Naive thymus-derived CD8-positive, alpha-beta T cell (primary cell): ENCODE measurements around the gene NFX1. TPM values are rescaled to one million over a fixed set of nuclear protein-coding genes. Genes with fewer than 3 reads are reported as not detected.
A peak's percentile ranks its signal among the peaks of the same experiment; 100 is the strongest.

Experiments used
- ATAC-seq, 2 donors: fragments of 150-1000 bp; cut with Tn5 transposase in 1 of 2; sonication (Bioruptor Pico), chemical (Tn5 transposase) in 1 of 2; 1 replicate in 1 of 2; 2 replicates in 1 of 2; pipeline ENCODE4 v1.10.0; 2021; ENCODE audit warnings: mild to moderate bottlenecking in 2 of 2, moderate library complexity in 2 of 2
- POLR2A ChIA-PET: fragments of 350-600 bp; sonication (Branson Sonifier 250); formaldehyde crosslinking; loops from one replicate; lab custom pipeline; 2021; ENCODE audit warnings: antibody characterized with exemption; lab: Charles Lee
- DNase-seq, 10 donors: peaks; one replicate each; pipeline versions ENCODE4 v3.0.0 to v3.0.0-alpha.2; 2020 to 2022
- H3K27ac Mint-ChIP-seq, 10 donors: one replicate each; pipeline ENCODE4 v1.8.0; 2020 to 2022; ENCODE audit warnings: mild to moderate bottlenecking in 10 of 10, mixed read lengths in 10 of 10, moderate library complexity in 4 of 10, inconsistent platforms in 1 of 10
- H3K27me3 Mint-ChIP-seq, 5 donors: one replicate each; pipeline ENCODE4 v1.8.0; 2021 to 2022; ENCODE audit warnings: mixed read lengths in 5 of 5
- H3K36me3 Mint-ChIP-seq, 3 donors: one replicate each; pipeline ENCODE4 v1.8.0; 2020 to 2022; ENCODE audit warnings: mixed read lengths in 3 of 3, mild to moderate bottlenecking in 2 of 3, inconsistent platforms in 1 of 3
- H3K4me1 Mint-ChIP-seq, 4 donors: one replicate each; pipeline ENCODE4 v1.8.0; 2021 to 2022; ENCODE audit warnings: mixed read lengths in 4 of 4
- H3K4me3 Mint-ChIP-seq, 10 donors: one replicate each; pipeline ENCODE4 v1.8.0; 2020 to 2022; ENCODE audit warnings: mild to moderate bottlenecking in 10 of 10, mixed read lengths in 10 of 10, moderate library complexity in 6 of 10, inconsistent platforms in 1 of 10
- H3K9me3 Mint-ChIP-seq, 9 donors: one replicate each; pipeline ENCODE4 v1.8.0; 2020 to 2022; ENCODE audit warnings: mixed read lengths in 9 of 9, mild to moderate bottlenecking in 3 of 9, inconsistent platforms in 1 of 9, moderate library complexity in 1 of 9
- polyA plus RNA-seq, 3 donors: library from polyadenylated mRNA; unstranded; fragments of 300-500 nt; fragmentation: Illumina TruSeq; gene quantifications; one replicate each; pipeline ENCODE4 v1.2.3, GENCODE V29; 2021
- total RNA-seq, 8 experiments: library from RNA in 2 of 8; stranded (reverse) in 2 of 8; gene quantifications; one replicate each; pipeline ENCODE4 v1.2.3 and lab custom pipeline; 2021 to 2026

The NFX1 gene
- total and polyA plus RNA-seq, 5 experiments from 2014 or later, result 22.8 to 70.5 (median 42.7) TPM

DNA sequence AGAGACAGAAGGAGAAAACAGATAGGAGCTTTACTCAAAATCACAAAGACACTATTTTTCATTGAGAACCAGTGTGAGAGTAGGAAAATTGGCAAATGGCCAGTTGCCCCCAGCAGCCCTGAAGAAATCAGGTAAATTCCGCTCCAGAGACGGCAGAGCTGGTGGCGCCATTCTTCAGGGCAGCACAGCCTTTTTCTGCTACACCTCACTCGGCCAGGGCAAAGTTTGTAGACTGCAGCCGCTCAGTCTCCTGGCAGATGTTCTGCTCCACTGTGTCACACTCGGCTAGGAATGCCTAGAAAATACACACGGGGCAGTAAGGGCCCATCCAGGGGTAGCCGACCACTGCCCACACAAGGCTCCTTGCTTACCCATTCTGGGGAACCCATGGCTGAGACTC is 35.3 kb upstream of the NFX1 start:
- Mint-ChIP-seq H3K36me3 (peaks cover 5 to 82% (median 26%) of the 10 kb centered on the region in 3 donors), H3K27me3 (no peaks in the 10 kb centered on the region), H3K4me1 (peaks cover 0 to 12% (median 7%) of the 10 kb centered on the region in 4 donors), H3K9me3 (no peaks in the 10 kb centered on the region), H3K27ac (no peak overlapping the region), H3K4me3 (no peak overlapping the region)
- DNase-seq (no peak), ATAC-seq (no peak)
- POLR2A ChIA-PET, result no interaction called here

DNA sequence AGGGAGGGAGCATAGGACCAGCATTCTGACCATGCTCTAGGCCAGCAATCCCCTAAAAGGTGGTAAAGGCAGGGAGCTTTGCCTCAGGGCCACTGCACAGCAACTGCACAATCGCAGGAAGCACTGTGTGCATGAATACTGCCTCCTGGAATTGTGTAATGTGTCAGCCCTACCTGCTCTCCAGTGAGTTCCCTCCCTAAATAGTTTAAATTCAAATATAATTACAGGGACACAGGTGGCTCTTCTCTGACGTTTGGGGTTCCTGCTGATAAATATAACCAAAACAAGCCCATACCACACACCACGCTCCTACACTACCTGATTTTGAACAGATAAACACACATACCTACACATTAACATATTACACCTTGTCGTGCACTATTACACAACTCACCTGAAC is 34.8 kb upstream of the NFX1 start:
- Mint-ChIP-seq H3K27me3 (no peaks in the 10 kb centered on the region), H3K9me3 (no peaks in the 10 kb centered on the region), H3K4me1 (peaks cover 0 to 12% (median 8%) of the 10 kb centered on the region in 4 donors), H3K36me3 (peaks cover 5 to 86% (median 29%) of the 10 kb centered on the region in 3 donors), H3K4me3 (no peak overlapping the region), H3K27ac (no peak overlapping the region)
- POLR2A ChIA-PET, result no interaction called here
- DNase-seq (no peak), ATAC-seq (no peak)

GRCh38 chr9:33256236-33256635 is 34.1 kb upstream of the NFX1 start:
- H3K4me1 Mint-ChIP-seq, result peaks cover 0 to 12% (median 8%) of the 10 kb centered on the region in 4 donors
- POLR2A ChIA-PET, result no interaction called here
- no peak overlapping the region for H3K4me3 Mint-ChIP-seq
- no peak overlapping the region for H3K27ac Mint-ChIP-seq
- H3K36me3 Mint-ChIP-seq, result peaks cover 5 to 90% (median 27%) of the 10 kb centered on the region in 3 donors
- H3K27me3 Mint-ChIP-seq, result no peaks in the 10 kb centered on the region
- ATAC-seq (no peak), DNase-seq (no peak)
- H3K9me3 Mint-ChIP-seq, result no peaks in the 10 kb centered on the region

DNA sequence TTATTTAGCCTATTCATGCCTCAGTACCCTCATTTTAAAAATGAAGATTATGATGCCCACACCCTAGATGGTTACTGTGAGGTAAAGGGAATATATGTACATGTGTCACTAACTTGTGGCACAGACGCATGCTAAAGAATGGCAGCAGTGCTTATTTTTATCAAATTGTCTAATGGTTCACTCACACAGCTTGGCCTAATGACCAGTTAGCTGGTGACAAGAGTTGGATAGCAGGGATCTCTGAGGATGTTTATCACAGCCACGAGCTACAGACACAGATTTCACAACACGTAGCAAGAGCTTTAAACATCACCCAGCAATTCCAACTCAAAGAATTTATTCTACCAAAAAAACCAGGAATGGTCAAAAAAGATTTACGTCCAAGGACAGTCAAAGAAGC is 33.0 kb upstream of the NFX1 start:
- Mint-ChIP-seq H3K4me3 (no peak overlapping the region), H3K4me1 (peaks cover 5 to 12% (median 8%) of the 10 kb centered on the region in 4 donors), H3K9me3 (no peaks in the 10 kb centered on the region), H3K27ac (no peak overlapping the region), H3K36me3 (peaks cover 5 to 95% (median 25%) of the 10 kb centered on the region in 3 donors), H3K27me3 (no peaks in the 10 kb centered on the region)
- POLR2A ChIA-PET, result no interaction called here
- ATAC-seq, result no peak
- no peak for DNase-seq

GRCh38 chr9:33260372-33260771 is 29.9 kb upstream of the NFX1 start:
- Mint-ChIP-seq H3K4me3 (no peak overlapping the region), H3K4me1 (peaks cover 19 to 33% (median 26%) of the 10 kb centered on the region in 4 donors), H3K9me3 (no peaks in the 10 kb centered on the region), H3K27ac (peak overlapping the region in 3 of 10 donors; percentile 11 to 48 (median 16)), H3K27me3 (no peaks in the 10 kb centered on the region), H3K36me3 (peaks cover 5 to 72% (median 23%) of the 10 kb centered on the region in 3 donors)
- POLR2A ChIA-PET, result no interaction called here
- DNase-seq (no peak), ATAC-seq (no peak)

- Mint-ChIP-seq H3K27ac (peak overlapping the region; percentile 87 to 94 (median 92)), H3K9me3 (no peaks in the 10 kb centered on the region), H3K4me1 (peaks cover 35 to 56% (median 51%) of the 10 kb centered on the region in 4 donors), H3K27me3 (no peaks in the 10 kb centered on the region), H3K36me3 (peaks cover 0 to 67% (median 13%) of the 10 kb centered on the region in 3 donors), H3K4me3 (peak overlapping the region; percentile 86 to 99 (median 92))
- POLR2A ChIA-PET, result interaction anchor here (0.8 to 3.4 kb wide), 5 partner anchors 17 to 239 kb away, joined by 3 to 44 read pairs (median 4); partner anchors contain the start of genes DNAJA1 and NFX1
- DNase-seq (peak in 1 of 10 donors; percentile 22), ATAC-seq (no peak)
Measured at GRCh38 chr9:33263131-33264002, 26.9 kb upstream of the NFX1 start.

GRCh38 chr9:33264003-33264472 is 26.3 kb upstream of the NFX1 start:
- peaks cover 31 to 50% (median 48%) of the 10 kb centered on the region in 4 donors for H3K4me1 Mint-ChIP-seq
- ATAC-seq, result peak; percentile 0 to 11
- no peaks in the 10 kb centered on the region for H3K9me3 Mint-ChIP-seq
- POLR2A ChIA-PET, result interaction anchor here (1.2 to 3.4 kb wide), 7 partner anchors 18 to 239 kb away, joined by 3 to 44 read pairs (median 5); partner anchors contain the start of genes B4GALT1, DNAJA1 and NFX1
- peak in 8 of 10 donors; percentile 11 to 66 (median 26) for DNase-seq
- peak overlapping the region; percentile 87 to 94 (median 92) for H3K27ac Mint-ChIP-seq
- H3K36me3 Mint-ChIP-seq, result peaks cover 0 to 65% (median 13%) of the 10 kb centered on the region in 3 donors
- H3K27me3 Mint-ChIP-seq, result no peaks in the 10 kb centered on the region
- peak overlapping the region; percentile 86 to 99 (median 92) for H3K4me3 Mint-ChIP-seq

GRCh38 chr9:33264473-33265177 is 25.7 kb upstream of the NFX1 start, which contains the start of the genes BAG1 and CHMP5:
BAG1 (minus strand) TSS chr9:33264708.
CHMP5 (plus strand) TSS chr9:33265049; CDS start chr9:33265079, 30 bp downstream.
- DNase-seq (peak; percentile 98 to 100 (median 100)), ATAC-seq (peak; percentile 87 to 91)
- POLR2A ChIA-PET, result interaction anchor here (0.7 to 3.4 kb wide), 10 partner anchors 19 to 242 kb away, joined by 3 to 44 read pairs (median 4); partner anchors contain the start of genes AQP3, B4GALT1, DNAJA1 and NFX1
- Mint-ChIP-seq H3K9me3 (no peaks in the 10 kb centered on the region), H3K4me1 (peaks cover 31 to 50% (median 48%) of the 10 kb centered on the region in 4 donors), H3K4me3 (peak within 1 kb of the TSS; percentile 86 to 99 (median 94)), H3K36me3 (peaks cover 0 to 60% (median 13%) of the 10 kb centered on the region in 3 donors), H3K27ac (peak within 1 kb of the TSS; percentile 92 to 100 (median 98)), H3K27me3 (no peaks in the 10 kb centered on the region)

DNA sequence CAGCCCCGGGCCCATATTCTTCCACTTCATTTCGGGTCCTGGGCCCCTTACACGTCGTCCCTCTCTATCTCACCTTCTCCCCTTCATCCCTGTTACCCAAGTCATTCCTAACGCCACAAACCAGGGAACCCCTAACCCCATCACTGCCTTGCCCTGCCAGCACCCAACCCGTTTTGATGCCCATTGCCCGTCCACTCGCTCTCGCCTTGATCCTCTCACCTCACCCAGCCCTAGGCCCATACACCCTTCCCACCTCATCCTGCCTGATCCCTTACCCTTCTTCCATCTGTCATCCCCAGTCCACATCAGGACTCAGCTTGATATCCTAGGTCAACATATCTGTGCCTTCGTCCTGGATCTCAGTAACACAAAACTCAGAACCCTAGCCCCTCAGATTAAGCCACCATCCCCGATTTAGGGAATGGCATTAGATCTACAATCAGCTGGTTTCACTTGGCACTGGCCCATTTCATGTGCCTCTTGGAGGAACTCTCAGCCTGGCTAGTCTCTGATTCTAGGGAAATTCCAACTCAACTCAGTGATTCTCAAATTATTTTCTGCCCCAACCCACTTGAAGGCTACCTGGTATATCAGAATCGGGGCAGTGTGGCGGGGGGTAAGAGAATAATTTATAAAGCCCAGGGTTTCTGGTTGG is 25.0 kb upstream of the NFX1 start:
- no peak for DNase-seq
- H3K27ac Mint-ChIP-seq, result peak overlapping the region; percentile 92 to 100 (median 98)
- peaks cover 30 to 50% (median 47%) of the 10 kb centered on the region in 4 donors for H3K4me1 Mint-ChIP-seq
- H3K4me3 Mint-ChIP-seq, result peak overlapping the region; percentile 86 to 99 (median 92)
- peaks cover 0 to 60% (median 10%) of the 10 kb centered on the region in 3 donors for H3K36me3 Mint-ChIP-seq
- H3K27me3 Mint-ChIP-seq, result no peaks in the 10 kb centered on the region
- no peaks in the 10 kb centered on the region for H3K9me3 Mint-ChIP-seq
- POLR2A ChIA-PET, result interaction anchor here (0.7 to 3.4 kb wide), 9 partner anchors 20 to 243 kb away, joined by 3 to 44 read pairs (median 3); partner anchors contain the start of genes AQP3, B4GALT1, NFX1 and SMU1
- ATAC-seq, result no peak

GRCh38 chr9:33267151-33267767 is 23.1 kb upstream of the NFX1 start:
- H3K36me3 Mint-ChIP-seq, result peaks cover 0 to 62% (median 23%) of the 10 kb centered on the region in 3 donors
- no peak for ATAC-seq

GRCh38 chr9:33270146-33270545 is 20.2 kb upstream of the NFX1 start:
- H3K9me3 Mint-ChIP-seq, result no peaks in the 10 kb centered on the region
- H3K4me3 Mint-ChIP-seq, result no peak overlapping the region
- H3K27ac Mint-ChIP-seq, result no peak overlapping the region
- DNase-seq (no peak), ATAC-seq (no peak)
- peaks cover 24 to 40% (median 33%) of the 10 kb centered on the region in 4 donors for H3K4me1 Mint-ChIP-seq
- H3K27me3 Mint-ChIP-seq, result no peaks in the 10 kb centered on the region
- H3K36me3 Mint-ChIP-seq, result peaks cover 0 to 83% (median 20%) of the 10 kb centered on the region in 3 donors
- POLR2A ChIA-PET, result no interaction called here

More at GRCh38 chr9:33267151-33267767, 23.1 kb upstream of the NFX1 start:
- POLR2A ChIA-PET, result no interaction called here
- Mint-ChIP-seq H3K9me3 (no peaks in the 10 kb centered on the region), H3K27me3 (no peaks in the 10 kb centered on the region), H3K4me1 (peaks cover 32 to 54% (median 49%) of the 10 kb centered on the region in 4 donors), H3K4me3 (peak overlapping the region in 2 of 10 donors; percentile 2 to 44), H3K27ac (peak overlapping the region in 9 of 10 donors; percentile 22 to 98 (median 76))
- no peak for DNase-seq
